ENCODE results near the gene HS6ST2.

The HS6ST2 gene

DNA sequence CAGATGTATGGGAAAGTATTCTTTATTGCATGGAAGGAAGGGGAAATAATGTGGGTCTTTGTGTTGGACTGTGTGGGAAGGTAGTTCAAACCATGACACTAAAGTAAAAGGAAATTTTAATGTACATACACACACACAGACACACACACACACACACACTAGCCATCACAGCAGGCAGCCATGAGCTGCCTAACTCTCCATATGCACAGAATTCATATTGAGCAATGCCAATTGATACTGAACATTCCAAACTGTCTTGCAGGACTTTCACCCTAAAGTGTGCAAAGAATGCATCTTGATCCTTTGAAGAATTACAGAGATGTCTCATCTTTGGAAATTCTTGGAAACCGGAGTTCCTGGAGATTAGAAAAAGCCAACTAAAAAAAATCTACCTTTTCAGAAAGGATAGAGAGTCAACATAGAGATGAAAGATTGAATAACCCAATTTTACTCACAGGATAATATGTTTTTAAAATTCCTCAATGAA lies 349.0 kb downstream of the HS6ST2 start:
- no peak for DNase-seq

- no peak for DNase-seq
These were observed 354.6 kb downstream of the HS6ST2 start for GRCh38 chrX:132603700-132604286.

DNA sequence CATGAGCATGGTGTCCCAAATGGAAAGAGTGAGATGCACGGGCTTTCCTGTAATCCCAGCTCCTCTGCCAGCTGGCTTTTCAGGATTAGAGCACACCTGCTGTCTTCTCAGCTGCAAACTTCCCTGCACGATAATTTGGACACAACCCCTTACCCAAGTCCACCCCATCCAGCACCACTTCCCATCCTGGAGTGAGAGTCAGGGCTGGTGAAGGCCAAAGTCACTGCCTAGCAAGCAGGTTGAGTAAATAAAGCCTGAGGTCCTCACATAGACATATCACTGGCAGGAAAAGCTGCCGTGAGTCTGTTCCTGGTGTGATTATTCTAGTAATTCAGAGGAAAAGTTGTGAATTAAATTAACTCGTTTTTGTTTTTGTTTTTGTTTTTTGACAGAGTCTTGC lies 355.7 kb downstream of the HS6ST2 start:
- DNase-seq: no peak

GRCh38 chrX:132594999-132595398 lies 363.4 kb downstream of the HS6ST2 start:
- no peak for DNase-seq

DNA sequence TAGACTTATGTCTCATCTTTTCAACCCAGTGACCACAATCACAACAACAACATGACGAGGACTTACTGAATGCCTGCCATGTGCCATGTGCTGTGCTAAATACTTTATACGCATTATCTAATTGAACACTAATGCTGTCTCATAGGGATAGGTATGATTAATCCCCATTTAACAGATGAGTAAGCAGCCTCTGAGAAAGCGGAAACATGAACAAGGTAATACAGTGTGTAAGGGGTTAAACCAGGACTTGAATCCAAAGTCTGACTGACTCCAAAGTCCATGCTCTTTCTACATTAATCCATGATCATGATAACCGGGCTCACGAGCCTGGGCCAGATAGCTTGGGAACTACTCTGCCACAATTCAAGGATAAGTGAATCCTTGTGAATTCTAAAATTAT lies 364.3 kb downstream of the HS6ST2 start:
- no peak for DNase-seq

- no peak for DNase-seq
These were observed 365.5 kb downstream of the HS6ST2 start for GRCh38 chrX:132592880-132593279.

GRCh38 chrX:132591719-132592275 lies 366.6 kb downstream of the HS6ST2 start:
- no peak for DNase-seq

DNA sequence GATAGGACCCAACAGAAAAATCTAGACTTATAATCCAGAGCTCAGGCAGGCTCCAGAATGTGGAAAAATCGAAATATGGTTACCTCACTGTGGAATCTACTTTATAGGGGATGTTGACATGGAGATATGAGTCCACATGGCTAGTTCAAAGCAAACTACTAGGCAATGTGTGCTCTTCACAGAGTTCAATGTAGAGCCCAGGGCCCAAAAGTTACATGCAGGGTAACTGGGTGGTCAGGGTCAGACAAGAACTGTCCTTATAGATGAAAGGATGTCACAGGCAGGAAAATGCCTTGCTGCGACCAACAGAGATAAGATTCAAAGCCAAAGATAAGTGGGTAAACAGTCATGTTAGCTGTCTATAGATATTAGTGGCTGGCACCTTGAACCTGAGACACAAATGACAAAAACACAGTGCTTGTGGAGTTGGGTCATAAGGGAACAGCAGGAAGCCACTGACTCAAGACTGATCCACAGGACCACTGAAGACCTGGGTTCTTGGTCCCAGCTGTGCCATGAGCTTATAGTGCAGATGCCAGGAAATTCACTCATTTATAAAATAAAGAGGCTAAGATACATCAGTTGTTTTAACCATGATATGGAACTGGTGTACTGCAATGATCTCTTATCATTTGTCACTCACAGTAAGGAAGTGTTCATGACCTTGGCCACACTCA lies 367.9 kb downstream of the HS6ST2 start:
- DNase-seq: no peak

DNA sequence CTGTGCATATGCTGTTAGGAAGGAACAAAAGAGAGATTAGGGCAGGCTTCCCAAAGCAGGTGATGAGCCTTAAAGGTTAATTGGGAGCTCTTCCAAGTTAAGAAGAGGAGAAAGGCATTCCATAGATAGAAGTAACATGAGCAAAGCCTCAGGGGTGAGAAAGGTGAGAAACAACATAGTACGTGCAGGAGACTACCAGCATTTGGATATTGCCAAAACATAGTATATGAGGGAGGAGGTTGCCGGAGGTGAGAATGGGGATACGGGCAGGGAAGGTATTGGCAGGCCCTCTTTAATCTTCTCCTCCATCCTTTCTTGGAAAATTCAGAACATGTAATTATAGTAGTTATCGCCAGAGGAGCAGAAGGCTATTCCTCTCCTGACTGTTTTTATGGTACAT lies 373.5 kb downstream of the HS6ST2 start:
- DNase-seq: no peak

- no peak for DNase-seq
These were observed 381.5 kb downstream of the HS6ST2 start for GRCh38 chrX:132576939-132577338.
